NT2/D1 (cell line): ENCODE data around the gene HRK.

Experiments used
- DNase-seq: peaks from one replicate; pipeline ENCODE4 v3.0.0-alpha.2; 2011; ENCODE audit warnings: low read depth, low spot score
- H3K27me3 ChIP-seq: 2 replicates; pipeline ENCODE4 v1.6.0; 2011; ENCODE audit warnings: mild to moderate bottlenecking; ENCODE audit not compliant: insufficient read length, insufficient read depth
- H3K36me3 ChIP-seq: 2 replicates; pipeline ENCODE4 v1.6.1; 2011; ENCODE audit warnings: mild to moderate bottlenecking, low read length, mixed read lengths; ENCODE audit not compliant: insufficient read depth, insufficient read length
- H3K4me1 ChIP-seq: 2 replicates; pipeline ENCODE4 v1.5.1; 2011; ENCODE audit not compliant: insufficient read depth, insufficient read length
- H3K4me3 ChIP-seq: 2 replicates; pipeline ENCODE4 v1.5.1; 2011; ENCODE audit warnings: low read depth; ENCODE audit not compliant: insufficient read length
- H3K9ac ChIP-seq: 2 replicates; pipeline ENCODE4 v1.6.0; 2011; ENCODE audit warnings: low read depth; ENCODE audit not compliant: insufficient read length
- H3K9me3 ChIP-seq: 2 replicates; pipeline ENCODE4 v1.5.1; 2011; ENCODE audit warnings: mild to moderate bottlenecking, low read length; ENCODE audit not compliant: insufficient read depth
- SUZ12 ChIP-seq: IDR thresholded peaks from 2 replicates; pipeline ENCODE4 v1.6.1; 2011; ENCODE audit not compliant: insufficient read length, insufficient read depth; ENCODE audit errors: extremely low read depth
- YY1 ChIP-seq: IDR thresholded peaks from 2 replicates; pipeline ENCODE4 v1.6.1; 2011; ENCODE audit not compliant: insufficient read length, insufficient read depth
- ZNF274 ChIP-seq: IDR thresholded peaks from 2 replicates; pipeline ENCODE4 v1.6.1; 2011; ENCODE audit warnings: mild to moderate bottlenecking, low read depth, low read length

Gene HRK

DNA sequence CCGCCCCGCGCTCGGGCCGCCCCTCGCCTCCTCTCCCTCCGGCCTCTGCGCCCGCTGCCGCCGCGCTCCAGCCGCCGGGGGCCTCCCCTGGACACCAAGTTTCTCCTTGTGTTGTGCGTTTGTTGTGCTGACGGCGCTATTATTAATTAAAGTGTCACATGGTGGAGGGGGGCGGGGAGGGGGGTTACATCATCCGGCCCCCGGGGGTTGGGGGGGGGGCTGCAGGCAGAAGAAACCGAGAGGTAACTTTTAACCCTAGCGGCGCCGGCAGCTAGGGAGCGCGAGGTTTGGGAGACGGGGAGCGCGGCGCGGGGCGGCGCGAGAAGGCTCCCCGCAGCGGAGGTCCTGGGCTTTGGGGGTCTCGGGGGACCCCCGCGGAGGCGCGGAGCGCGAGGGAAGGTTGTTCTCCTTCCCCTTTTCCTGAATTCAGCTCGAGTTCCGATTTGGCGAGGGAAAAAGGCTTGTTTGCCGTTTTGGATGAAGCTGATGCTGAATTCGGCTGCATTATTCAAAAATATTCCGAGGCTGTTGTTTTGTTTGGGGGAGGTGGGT lies at the start of gene HRK:
Gene HRK, minus strand, starts transcription at position 117 of the 552 bp plus-strand sequence. CDS start 134 bp downstream, outside the sequence.
- H3K4me1 ChIP-seq = peaks cover 3% of the 10 kb centered on the region
- TF ChIP-seq SUZ12 = no peak
- TF ChIP-seq YY1 = no peak
- no peak for TF ChIP-seq ZNF274
- H3K4me3 ChIP-seq = peak within 1 kb of the TSS; percentile 55
- H3K36me3 ChIP-seq = no peaks in the 10 kb centered on the region
- H3K9me3 ChIP-seq = no peaks in the 10 kb centered on the region
- DNase-seq = no peak
- H3K27me3 ChIP-seq = peaks cover 81% of the 10 kb centered on the region
- peak within 1 kb of the TSS; percentile 80 for H3K9ac ChIP-seq

DNA sequence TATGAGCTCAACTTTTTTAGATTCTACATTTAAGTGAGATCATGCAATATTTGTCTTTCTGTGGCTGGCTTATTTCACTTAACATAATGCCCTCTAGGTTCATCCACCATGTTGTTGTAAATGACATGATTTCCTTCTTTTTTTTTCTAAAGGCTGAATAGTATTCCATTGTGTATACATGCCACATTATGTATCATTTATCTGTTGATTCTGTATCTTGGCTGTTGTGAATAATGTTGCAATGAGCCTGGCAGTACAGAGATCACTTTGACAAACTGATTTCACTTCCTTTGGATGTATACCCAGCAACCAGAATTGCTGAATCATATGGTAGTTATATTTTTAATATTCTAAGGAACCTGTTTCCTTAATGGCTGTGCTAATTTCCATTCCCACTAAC lies 48.6 kb upstream of the HRK start:
- no peak for TF ChIP-seq ZNF274
- TF ChIP-seq SUZ12 = no peak
- no peak for TF ChIP-seq YY1
- Histone ChIP-seq H3K36me3 (peaks cover 65% of the 10 kb centered on the region), H3K9me3 (no peaks in the 10 kb centered on the region), H3K9ac (no peak overlapping the region), H3K27me3 (no peaks in the 10 kb centered on the region), H3K4me1 (peaks cover 2% of the 10 kb centered on the region), H3K4me3 (no peak overlapping the region)
- DNase-seq = no peak

- H3K4me1 ChIP-seq = peaks cover 2% of the 10 kb centered on the region
- no peak for TF ChIP-seq ZNF274
- TF ChIP-seq YY1 = no peak
- no peak for TF ChIP-seq SUZ12
- DNase-seq = no peak
- H3K9me3 ChIP-seq = no peaks in the 10 kb centered on the region
- H3K36me3 ChIP-seq = peaks cover 54% of the 10 kb centered on the region
- H3K9ac ChIP-seq = no peak overlapping the region
- H3K27me3 ChIP-seq = no peaks in the 10 kb centered on the region
- H3K4me3 ChIP-seq = no peak overlapping the region
Observed at GRCh38 chr12:116928504-116928903, 47.3 kb upstream of the HRK start.

DNA sequence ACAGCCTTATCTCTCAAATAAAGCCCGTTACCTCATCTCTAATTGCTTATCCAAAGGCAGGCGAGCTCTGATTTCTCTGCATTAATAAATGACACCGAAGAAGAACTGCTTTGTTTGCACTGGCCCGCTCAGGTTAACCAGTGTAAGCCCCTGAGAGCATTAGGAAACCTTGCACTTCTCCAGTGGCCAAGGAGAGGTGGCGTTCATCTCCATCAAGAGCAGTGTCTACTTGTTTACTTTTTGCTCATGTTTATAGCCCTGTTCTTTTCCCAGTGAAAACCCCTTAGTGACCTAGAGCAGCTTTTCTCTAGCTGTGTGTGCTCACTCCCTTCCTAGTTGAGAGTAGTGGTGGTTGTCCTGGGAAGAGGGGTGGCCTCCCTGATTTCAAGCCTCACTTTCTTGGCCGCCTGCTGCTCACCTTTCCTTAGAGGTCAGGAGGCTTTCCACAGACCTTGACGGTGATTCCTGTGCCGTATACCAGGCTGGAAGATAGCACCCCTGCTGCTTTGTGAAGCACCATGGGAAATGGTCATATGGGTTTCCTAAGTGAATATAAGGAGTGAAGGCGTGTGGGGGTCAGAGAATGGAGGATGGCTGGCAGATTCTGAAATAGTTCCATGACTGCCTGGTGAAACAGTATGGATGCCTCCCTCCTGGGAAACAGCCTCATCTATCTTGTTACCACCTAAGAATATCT lies 46.2 kb upstream of the HRK start:
- H3K27me3 ChIP-seq = no peaks in the 10 kb centered on the region
- peaks cover 47% of the 10 kb centered on the region for H3K36me3 ChIP-seq
- H3K4me1 ChIP-seq = peaks cover 2% of the 10 kb centered on the region
- TF ChIP-seq ZNF274 (no peak), SUZ12 (no peak), YY1 (no peak)
- no peak overlapping the region for H3K4me3 ChIP-seq
- no peaks in the 10 kb centered on the region for H3K9me3 ChIP-seq
- no peak overlapping the region for H3K9ac ChIP-seq
- no peak for DNase-seq

- H3K9ac ChIP-seq = no peak overlapping the region
- no peak for DNase-seq
- no peaks in the 10 kb centered on the region for H3K27me3 ChIP-seq
- TF ChIP-seq SUZ12 (no peak), ZNF274 (no peak), YY1 (no peak)
- peaks cover 46% of the 10 kb centered on the region for H3K36me3 ChIP-seq
- no peak overlapping the region for H3K4me3 ChIP-seq
- no peaks in the 10 kb centered on the region for H3K9me3 ChIP-seq
- H3K4me1 ChIP-seq = peaks cover 2% of the 10 kb centered on the region
Observed at GRCh38 chr12:116926283-116927243, 45.3 kb upstream of the HRK start.

- no peaks in the 10 kb centered on the region for H3K27me3 ChIP-seq
- H3K9ac ChIP-seq = no peak overlapping the region
- TF ChIP-seq ZNF274 (no peak), YY1 (no peak), SUZ12 (no peak)
- no peak overlapping the region for H3K4me3 ChIP-seq
- H3K4me1 ChIP-seq = peaks cover 2% of the 10 kb centered on the region
- no peak for DNase-seq
- no peaks in the 10 kb centered on the region for H3K9me3 ChIP-seq
- peaks cover 43% of the 10 kb centered on the region for H3K36me3 ChIP-seq
Observed at GRCh38 chr12:116924558-116925453, 43.6 kb upstream of the HRK start.
